GM12891 (cell line): ENCODE measurements around the gene GRIK4.

ENCODE experiments used
- POLR2A ChIP-seq: IDR thresholded peaks from 2 replicates; pipeline ENCODE4 v1.6.1; 2011; ENCODE audit warnings: low read depth, low read length, control low read depth
- POLR2AphosphoS5 ChIP-seq: IDR thresholded peaks from 2 replicates; pipeline ENCODE4 v1.6.1; 2011; ENCODE audit warnings: low read depth, low read length, control low read depth
- POU2F2 ChIP-seq: IDR thresholded peaks from 2 replicates; pipeline ENCODE4 v1.6.1; 2011; ENCODE audit warnings: low read depth, mild to moderate bottlenecking, control low read depth, low read length, moderate library complexity
- SPI1 ChIP-seq: IDR thresholded peaks from 2 replicates; pipeline ENCODE4 v1.6.1; 2011; ENCODE audit warnings: low read depth, low read length, control low read depth
- TAF1 ChIP-seq: IDR thresholded peaks from 2 replicates; pipeline ENCODE4 v1.6.1; 2011; ENCODE audit warnings: low read depth, low read length, control low read depth

- no peak for TF ChIP-seq POLR2AphosphoS5
- TF ChIP-seq POLR2A, result no peak
- no peak for TF ChIP-seq SPI1
- no peak for TF ChIP-seq TAF1
- TF ChIP-seq POU2F2, result no peak
Measured at GRCh38 chr11:120769906-120770305, 258.4 kb downstream of the GRIK4 start.
